Activated CD4-positive, alpha-beta T cell treated with anti-CD3 and anti-CD28 coated beads for 1 hour (primary cell): ENCODE measurements around the gene XPO4.
"Not testable (repeated sequence)": the region's sequence is repeated elsewhere in the genome, so short reads cannot be mapped to it uniquely, and the experiment has no call there.

Experiments
- DNase-seq: peaks from one replicate; pipeline ENCODE4 v3.0.0-alpha.2; 2020

Gene XPO4

DNA sequence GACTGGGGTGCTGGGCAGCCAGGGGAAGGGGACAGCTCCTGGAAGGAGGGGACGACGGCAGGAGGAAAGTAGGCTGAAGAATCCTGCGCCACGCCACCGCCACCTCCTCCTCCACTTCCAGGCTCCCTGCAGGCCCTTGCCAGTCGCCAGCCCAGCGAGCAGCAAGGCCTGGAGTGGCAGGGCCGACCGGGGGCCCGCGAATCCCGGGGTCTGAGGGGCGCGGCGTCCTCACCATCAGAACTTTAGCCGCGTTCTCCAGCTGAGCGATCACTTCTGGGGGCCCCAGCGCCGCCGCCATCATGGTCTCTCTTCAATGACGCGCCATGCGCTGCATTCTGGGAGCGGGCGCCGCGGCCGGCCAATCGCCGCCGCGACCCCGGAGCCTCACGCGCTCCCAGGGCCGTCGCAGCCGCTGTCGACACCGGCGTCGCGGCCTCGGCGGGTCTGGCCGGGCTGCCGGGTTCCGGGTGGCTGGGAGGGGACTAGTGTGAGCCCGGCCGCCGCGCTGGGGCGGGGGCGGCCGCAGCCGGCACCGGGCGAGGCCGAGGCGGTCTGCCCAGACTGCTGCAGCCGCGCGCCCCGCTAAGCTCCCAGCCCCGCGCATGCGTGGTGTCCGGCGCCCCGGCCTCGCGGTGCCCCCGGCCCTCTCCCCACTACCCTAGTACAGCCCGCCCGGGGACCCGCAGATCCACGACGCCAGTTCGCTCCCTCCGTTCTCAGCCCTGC, at the start of gene XPO4:
XPO4 (minus strand) TSS at position 309 of the 726 bp plus-strand sequence; CDS start at position 301, 8 bp downstream.
- peak; percentile 66 for DNase-seq

DNA sequence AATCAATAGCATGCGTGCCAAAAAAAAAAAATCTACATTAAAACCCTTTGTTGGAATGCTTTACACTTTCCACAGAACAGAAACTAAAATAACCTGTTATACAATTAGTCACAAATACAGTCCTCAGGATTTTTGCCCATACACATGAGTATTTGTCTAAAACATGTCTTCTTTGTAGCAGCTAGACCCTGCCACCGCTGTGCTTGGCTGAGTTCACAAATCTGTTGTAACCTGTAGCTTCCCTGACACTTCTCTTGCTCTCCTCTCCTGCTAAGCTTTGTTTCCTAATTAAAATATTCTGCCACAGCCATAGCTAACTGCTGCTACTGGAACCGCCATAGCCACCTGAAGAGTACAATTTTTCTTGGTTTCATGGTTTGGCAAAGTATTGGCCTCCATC, 45.5 kb upstream of the XPO4 start:
- DNase-seq, result not testable (repeated sequence)

DNA sequence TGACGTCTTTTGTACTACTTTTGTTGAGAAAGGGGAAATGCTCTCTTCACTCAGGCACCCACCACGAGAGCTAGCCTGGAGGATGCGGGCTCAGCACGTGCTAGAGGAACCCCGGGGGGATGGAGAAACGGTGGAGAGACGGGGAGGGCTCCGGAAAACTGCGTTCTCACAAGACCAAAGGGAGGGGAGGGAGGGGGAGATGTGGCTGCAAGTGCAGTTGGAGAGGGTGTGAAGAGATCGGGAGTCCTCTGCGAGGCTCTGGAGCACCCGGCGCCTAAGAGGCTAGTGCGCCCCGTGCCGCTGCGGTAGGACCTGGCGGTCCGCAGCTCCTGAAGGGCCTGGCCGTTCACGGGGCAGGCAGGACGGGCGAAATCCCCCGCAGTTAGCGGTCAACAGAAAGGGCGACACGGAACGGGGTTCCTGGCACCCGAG, 43.4 kb upstream of the XPO4 start:
- DNase-seq, result no peak

DNA sequence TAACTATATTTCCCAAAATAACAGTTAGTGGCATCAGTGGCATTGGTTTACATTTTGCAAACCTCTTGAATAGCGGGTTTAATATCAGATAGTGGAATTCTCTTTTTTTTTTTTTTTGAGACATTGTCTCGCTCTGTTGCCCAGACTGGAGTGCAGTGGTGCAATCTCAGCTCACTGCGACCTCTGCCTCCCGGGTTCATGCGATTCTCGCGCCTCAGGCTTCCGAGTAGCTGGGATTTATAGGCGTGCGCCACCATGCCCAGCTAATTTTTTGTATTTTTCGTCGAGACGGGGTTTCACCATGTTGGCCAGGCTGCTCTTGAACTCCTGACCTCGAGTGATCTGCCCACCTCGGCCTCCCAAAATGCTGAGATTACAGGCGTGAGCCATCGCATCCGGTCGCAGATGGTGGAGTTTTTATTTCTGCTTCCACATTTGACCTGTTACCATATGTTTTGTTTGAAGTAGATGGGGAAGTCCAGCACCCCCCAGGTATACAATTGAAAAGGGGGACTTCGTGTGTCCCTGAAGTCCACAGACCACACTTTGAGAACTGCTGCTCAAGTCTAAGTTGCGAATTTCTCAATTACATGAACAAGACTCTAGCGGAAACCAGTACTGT, 40.5 kb upstream of the XPO4 start:
- no peak for DNase-seq

DNA sequence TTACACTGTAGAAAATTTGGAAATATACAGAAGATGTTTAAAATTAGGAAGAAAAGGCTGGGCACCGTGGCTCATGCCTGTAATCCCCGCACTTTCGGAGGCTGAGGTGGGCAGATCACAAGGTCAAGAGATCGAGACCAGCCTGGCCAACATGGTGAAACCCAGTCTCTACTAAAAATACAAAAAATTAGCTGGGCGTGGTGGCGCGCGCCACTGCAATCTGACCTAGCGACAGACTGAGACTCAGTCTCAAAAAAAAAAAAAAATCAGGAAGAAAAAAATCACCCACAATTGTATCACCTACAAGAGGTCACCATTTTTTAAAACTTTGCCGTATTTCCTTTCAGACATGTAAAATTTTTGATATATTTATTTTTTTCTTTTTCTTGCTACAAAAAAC, 38.0 kb upstream of the XPO4 start:
- DNase-seq, result not testable (repeated sequence)

DNA sequence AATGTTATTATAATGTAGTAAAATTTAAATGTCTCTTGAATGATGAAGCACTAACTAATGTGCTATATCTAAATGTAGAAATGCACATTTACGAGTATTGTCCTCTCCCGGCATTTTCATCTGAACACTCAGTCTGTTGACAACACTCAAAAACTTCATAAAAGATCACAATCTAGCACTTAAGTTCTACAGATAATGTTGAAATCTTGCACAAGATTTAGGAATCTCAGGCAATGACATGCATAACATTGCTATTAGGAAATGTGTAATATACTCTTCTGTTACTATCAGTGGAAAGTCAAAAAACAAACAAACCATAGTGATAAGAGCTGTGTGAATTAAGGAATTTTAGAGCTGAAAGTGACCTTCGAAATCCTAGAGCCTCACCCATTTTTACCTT, 37.5 kb upstream of the XPO4 start:
- DNase-seq, result no peak

DNA sequence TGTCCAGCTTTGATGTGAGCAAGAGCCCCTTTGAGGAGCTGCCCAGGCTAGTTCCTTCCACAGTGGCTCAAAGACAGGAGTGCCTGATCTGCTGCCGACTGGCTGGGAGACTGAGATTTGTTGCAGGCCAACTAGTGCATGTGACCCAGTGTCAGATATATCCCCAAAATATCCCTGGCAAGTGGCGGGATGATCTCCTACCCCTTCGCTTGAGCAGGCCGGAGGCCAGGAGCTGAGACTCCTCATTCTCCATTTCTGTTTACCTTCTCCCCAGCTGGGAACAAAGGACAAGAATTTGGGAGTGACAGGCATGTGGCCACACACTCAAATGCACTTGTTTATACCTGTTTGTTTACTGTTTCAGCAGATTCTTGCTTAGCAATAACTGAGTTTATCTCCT, 37.1 kb upstream of the XPO4 start:
- no peak for DNase-seq

DNA sequence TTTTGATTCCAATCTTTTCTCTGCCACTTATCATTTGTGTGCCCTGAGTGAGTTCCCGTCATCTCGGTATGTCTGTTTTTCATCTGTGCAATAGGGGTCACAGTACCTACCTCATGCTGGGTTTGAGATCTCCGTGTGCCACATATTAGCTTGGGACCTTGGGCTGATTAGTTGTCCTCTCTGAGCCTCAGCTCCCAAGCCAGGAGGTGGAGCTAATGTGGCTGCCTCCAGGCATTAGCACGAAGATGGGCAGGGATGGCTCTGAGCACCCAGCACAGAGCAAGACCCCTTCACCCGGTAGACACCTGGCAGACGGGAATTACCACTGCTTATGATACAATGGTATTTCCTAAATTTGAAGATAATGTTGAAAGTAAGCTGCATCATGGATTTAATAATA, 35.8 kb upstream of the XPO4 start:
- DNase-seq, result no peak

DNA sequence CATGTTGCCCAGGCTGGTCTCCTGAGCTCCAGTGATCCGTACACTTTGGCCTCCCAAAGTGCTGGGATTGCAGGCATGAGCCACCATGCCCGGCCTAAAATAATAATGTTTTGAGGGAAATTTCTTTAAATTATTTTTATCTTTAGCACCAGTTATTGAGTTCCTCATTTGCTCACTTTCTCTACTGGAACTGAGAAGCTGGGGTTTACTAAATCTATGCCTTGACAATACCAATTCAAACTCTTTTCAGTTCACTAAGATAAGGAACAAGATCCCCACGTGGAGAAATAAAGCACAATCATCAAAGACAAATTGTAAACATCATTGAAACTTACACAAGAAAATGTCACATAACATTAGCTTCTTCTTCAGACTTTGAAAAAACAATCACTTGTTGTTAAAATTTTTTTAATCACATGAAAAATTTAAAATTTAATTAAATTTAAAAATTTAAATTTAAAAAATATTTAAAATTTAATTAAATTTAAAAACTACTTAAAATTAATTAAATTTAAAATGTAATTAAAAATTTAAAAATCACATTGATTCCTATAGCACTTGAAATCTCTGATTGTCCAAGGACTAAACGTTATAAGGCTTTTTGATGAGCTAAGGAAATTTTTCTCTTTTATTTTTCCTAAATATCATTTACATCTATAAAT, 25.2 kb upstream of the XPO4 start:
- no peak for DNase-seq

DNA sequence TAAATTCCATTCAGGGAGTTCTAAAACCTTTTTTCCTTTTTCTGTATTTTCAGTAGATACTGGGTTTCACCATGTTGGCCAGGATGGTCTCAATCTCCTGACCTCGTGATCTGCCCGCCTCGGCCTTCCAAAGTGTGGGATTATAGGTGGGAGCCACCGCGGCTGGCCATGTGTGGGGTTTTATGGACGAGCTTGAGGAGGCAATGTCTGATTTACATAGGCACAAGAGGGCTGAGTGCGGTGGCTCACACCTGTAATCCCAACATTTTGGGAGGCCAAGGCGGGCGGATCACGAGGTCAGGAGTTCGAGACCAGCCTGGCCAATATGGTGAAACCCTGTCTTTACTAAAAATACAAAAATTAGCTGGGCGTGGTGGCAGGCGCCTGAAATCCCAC, 22.8 kb upstream of the XPO4 start:
- not testable (repeated sequence) for DNase-seq

DNA sequence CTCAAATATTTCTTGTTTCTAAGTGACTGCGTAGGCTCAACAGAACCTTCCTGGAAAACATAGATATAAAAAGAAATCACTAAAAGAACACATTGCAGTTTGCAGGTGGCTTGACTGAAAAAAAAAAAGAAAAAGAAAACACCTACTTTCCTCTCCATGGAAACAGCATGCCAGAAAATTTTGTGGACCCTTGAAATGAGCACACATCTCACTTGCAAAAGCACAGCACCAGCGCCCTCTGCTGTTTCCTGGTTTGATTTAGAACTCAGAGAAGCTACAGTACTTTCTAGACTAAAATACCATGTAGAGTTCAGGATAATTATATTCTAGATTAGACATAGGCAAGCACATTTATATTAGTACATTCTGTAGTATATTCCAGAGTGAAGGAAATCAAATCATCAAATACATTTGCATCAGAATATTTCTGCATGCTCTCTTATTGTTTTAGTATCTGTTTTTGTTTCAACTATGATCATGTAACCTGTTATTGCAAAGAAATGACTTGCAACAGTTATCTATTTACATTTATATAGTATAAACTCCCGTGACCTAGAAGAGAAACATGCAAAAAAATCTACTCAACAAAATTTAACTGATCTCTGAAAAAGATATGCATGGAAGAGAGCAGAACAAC, 22.3 kb upstream of the XPO4 start:
- peak; percentile 46 for DNase-seq

DNA sequence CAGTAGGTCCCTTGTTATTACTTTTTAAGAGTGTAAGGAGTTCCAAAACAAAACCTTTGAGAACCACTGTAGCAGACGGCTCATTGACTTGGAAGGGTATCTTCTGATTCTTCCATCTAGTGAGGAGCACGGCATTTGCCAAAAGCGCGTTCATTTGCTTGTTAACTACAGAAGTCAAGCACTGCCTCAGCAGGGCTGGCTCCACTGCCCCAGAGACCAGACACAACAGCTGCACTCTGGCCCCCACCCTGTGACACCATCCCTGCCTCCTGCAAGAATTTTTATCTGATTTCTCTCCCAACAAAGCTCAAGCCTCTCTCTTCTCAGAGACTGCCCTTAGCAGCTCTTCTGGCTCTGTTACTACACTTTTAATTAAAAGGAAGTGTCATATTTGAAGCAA, 20.7 kb upstream of the XPO4 start:
- DNase-seq, result no peak

DNA sequence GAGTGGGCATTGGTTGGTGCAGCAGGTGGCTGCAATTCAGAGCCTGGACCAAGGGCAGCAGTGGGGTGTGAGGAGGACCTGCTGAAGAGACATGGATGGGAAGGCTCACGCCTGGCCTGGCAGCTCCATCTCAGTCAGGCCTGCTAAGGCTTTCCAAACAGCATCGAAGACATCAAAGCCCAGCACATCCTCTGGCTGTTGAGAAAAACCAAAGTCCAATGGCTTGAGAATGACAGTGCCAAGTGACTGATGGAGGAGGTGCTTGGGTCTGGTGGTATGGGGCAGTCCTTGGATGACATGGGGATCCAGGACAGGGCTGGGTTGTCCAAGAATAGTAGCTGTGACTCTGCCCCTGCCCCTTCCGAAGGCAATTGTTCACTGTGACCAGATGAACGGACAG, 19.0 kb upstream of the XPO4 start:
- DNase-seq, result no peak

DNA sequence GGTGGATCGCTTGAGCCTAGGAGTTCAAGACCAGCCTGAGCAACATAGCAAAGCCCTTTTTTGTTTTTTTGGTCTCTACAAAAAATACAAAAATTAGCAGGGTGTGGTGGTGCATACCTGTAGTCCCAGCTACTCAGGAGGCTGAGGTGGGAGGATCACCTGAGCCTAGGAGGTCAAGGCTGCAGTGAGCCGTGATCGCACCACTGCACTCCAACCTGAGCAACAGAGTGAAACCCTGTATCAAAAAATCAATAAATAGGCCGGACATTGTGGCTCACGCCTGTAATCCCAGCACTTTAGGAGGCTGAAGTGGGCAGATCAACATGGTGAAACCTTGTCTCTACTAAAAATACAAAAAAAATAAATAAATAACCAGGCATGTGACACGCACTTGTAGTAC, 13.1 kb upstream of the XPO4 start:
- DNase-seq, result not testable (repeated sequence)

DNA sequence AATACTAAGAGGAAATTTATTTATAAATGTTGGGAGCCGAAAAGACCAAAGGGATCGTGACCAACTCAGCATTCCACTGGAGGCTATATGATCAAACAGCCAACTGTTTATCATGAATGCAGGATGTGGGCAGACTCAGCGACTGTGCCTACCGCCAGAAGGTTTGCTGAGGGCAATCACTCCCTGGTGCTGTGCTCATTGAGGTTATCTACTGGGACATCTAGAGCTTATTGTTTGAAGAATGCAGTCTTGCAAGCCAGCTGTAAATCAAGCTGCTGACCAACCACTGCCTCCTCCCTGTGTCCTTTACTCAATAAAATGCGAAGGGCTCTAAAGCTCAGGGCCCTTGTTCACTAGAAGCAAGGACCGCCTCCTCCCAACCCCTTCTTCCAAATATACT, 8.5 kb upstream of the XPO4 start:
- DNase-seq, result no peak

DNA sequence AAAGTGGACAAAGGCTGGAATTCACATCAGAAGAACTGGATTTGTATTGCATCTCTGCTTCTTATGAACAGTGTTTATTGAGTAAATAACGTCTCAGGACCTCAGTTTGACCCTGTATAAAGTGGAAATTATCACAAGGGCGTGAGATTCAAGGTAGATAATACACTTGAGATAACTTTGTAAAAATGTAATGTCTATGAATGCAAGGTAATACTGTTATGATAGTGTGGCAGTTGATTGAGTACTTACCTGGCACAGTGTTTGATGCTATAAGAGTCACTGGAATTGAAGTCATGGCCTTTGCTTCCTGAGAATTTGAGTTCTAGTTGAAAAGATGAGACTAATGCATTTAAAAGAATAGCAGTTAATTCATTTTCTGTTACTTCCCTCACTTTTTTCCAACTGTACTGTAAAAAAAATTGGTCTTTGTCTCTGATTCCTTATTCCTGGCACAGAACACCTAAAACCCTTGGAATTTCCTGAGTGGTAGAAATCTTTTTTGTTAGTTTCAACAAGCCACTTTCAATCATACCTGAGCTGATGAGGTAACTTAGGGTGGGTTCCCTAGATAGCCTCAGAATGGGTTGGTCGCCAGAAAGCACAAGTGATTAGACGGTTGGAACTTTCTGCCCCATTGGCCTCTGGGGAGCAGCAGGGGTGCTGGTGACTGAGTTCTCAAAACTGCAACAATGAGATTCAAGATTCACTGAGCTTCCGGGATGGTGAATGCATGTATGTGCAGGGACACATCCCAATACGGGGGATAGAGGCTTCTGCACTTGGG, 6.4 kb upstream of the XPO4 start:
- no peak for DNase-seq

DNA sequence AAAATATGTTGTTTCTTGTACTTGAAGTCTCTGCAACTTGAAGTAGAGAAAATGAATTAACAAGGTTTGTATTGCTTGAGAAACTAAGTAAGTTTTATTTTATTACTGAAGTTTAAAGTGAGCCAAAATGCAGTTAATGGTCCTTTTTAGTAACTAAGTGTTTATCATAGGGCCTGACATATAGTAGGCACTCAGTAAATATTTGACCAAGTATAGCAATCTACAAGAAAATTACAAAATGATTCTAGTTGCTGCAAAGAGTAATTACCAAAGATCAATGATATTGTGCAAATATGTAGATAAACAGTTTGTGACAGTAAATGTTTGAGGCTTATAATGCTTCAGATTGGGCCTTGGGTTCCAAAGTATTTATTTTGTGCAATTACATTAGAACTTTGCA, 2.4 kb upstream of the XPO4 start:
- DNase-seq, result no peak

DNA sequence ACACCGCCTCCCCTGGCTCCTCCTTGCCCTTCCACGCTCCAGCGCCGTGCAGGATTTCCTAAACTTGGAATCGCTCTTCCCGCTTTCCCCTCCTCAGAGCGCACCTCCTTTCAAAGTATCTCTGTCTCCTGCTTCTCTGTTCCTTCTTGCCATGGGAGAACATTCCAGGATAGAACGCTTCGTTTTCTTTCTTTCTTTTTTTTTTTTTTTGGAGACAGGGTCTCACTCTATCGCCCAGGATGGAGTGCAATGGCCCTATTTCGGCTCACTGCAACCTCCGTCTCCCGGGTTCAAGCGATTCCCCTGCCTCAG, 574 bp upstream of the XPO4 start:
- no peak for DNase-seq

DNA sequence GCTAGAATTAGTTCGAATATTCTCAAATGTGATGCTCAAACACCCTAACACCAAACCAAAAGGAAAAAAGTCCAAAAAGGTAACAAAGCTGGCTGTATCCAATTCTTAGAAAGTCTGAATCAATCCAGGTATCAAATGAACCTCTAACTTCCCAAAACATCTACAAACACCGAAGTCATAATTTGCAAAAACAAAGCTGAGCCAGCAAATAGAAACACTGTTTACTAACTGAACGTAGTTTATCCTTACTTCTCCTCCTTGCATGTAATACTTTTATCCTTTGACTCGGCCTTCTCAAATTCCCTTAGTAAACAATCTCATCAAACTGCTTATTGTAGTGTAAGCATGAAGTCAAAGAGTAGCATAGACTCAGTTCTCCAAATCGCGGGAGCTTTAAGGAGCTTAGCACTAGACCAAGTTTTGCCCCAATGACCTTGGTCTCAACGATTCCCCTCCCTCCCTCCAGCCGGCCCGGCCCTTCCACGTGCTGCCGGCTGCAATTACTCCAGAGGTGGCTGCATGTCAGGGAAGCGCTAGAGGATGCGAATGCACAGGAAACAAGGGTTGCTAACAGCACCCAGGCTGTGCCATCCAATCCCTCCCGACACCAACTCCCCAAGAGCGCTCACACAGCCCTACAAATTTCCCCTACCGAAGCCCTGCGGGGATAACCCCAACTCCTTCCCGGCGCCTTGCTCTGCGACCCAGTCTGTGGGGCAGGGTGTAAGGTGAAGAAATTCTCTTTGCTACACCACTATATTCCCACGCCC, 693 bp downstream of the XPO4 start:
- DNase-seq, result no peak

DNA sequence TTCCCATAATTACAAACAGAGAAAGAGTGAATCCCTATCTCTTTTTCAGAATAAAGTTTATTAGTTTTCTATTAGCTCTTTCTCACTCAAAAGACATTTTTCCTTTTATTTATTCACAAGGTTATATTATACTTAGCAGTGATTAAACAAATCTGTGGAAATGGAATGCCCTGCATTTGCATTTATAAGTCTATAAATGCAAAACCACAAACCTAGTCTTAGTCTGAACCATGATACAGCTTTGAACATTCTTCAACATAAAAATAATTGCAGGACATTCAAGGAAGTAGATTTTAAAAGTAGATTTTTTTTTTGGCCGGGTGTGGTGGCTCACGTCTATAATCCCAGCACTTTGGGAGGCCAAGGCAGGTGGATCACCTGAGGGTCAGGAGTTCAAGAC, 8.3 kb downstream of the XPO4 start:
- no peak for DNase-seq

DNA sequence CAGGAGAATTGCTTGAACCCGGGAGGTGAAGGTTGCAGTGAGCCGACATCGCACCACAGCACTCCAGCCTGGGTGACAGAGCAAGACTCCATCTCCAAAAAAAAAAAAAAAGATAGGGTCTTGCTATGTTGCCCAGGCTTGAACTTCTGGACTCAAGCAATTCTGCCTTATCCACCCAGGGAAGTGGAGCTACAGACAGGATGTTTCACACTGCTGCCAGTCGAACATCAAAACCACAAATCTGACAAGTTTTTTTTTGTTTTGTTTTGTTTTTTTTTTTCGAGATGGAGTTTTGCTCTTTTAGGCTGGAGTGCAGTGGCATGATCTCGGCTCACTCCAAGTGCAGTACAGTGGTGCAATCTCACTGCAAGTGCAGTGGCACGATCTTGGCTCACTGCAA, 10.8 kb downstream of the XPO4 start:
- DNase-seq, result no peak

DNA sequence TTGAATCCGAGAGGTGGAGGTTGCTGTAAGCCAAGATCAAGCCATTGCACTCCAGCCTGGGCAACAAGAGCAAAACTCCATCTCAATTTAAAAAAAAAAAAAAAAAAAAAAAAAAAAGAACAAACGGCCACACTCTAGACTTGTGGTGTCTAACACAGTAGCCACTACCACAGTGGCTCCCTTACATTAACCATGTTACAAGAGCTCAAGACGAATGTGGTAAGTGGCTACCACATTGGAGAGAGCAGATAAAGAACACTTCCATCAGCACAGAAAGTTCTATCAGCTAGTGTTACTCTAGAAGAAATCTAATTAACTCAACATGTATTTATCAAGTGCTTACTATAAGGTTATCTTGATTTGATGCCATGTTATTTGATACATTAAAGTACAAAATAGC, 11.5 kb downstream of the XPO4 start:
- DNase-seq, result no peak
